PC-3 (cell line): ENCODE results near the gene CNR1. TPM values are rescaled to one million over a fixed set of nuclear protein-coding genes. Genes with fewer than 3 reads are reported as not detected.

Experiments used
- ATAC-seq: fragments of 200-7000 bp; cut with Tn5 transposase; 2 replicates; pipeline ENCODE4 v1.9.1; 2020; ENCODE audit warnings: mild to moderate bottlenecking, moderate library complexity
- BruUV-seq: library from RNA; stranded (reverse); fragments of 400-500 nt; replicated peaks from 2 replicates; lab custom pipeline; 2021; lab: Mats Ljungman, UMichigan
- CTCF ChIA-PET: fragments of 300-600 bp; sonication (Branson Sonifier 250); formaldehyde crosslinking; loops from one replicate; lab custom pipeline; 2022; ENCODE audit warnings: antibody characterized with exemption; lab: Charles Lee
- POLR2A ChIA-PET: fragments of 300-600 bp; sonication (Branson Sonifier 250); formaldehyde crosslinking; loops from one replicate; lab custom pipeline; 2022; ENCODE audit warnings: antibody characterized with exemption; ENCODE audit not compliant: unreplicated experiment; lab: Charles Lee
- DNase-seq: peaks from one replicate; pipeline ENCODE4 v3.0.0-alpha.2; 2015
- H2AFZ ChIP-seq: fragments of 300-600 bp; sonication (generic); 2 replicates; pipeline ENCODE4 v1.6.0; 2016; ENCODE audit warnings: antibody characterized with exemption, low read length
- H3F3A ChIP-seq: fragments of 300-600 bp; sonication (generic); one replicate; pipeline ENCODE4 v1.6.0; 2017; ENCODE audit warnings: antibody characterized with exemption, low read length, control low read depth, mild to moderate bottlenecking; ENCODE audit not compliant: unreplicated experiment
- H3K27ac ChIP-seq: fragments of 300-600 bp; sonication (generic); 2 replicates; pipeline ENCODE4 v1.5.1; 2016; ENCODE audit warnings: mild to moderate bottlenecking, low read length
- H3K27me3 ChIP-seq: fragments of 300-600 bp; sonication (generic); 2 replicates; pipeline ENCODE4 v1.6.1; 2016; ENCODE audit warnings: low read length, mixed read lengths
- H3K36me3 ChIP-seq: fragments of 300-600 bp; sonication (generic); 2 replicates; pipeline ENCODE4 v1.6.1; 2016; ENCODE audit warnings: low read depth, mixed run types, low read length, mixed read lengths
- H3K4me1 ChIP-seq: fragments of 300-600 bp; sonication (generic); 2 replicates; pipeline ENCODE4 v1.5.1; 2016; ENCODE audit warnings: low read length; ENCODE audit not compliant: insufficient read depth
- H3K4me2 ChIP-seq: fragments of 300-600 bp; sonication (generic); 2 replicates; pipeline ENCODE4 v1.6.0; 2016; ENCODE audit warnings: low read length
- H3K4me3 ChIP-seq: fragments of 300-600 bp; sonication (generic); 2 replicates; pipeline ENCODE4 v1.5.1; 2016; ENCODE audit warnings: mild to moderate bottlenecking, low read length, mixed read lengths
- H3K79me2 ChIP-seq: fragments of 300-600 bp; sonication (generic); 2 replicates; pipeline ENCODE4 v1.6.1; 2017; ENCODE audit warnings: low read length, mixed read lengths
- H3K9ac ChIP-seq: fragments of 300-600 bp; sonication (generic); 2 replicates; pipeline ENCODE4 v1.6.0; 2016; ENCODE audit warnings: mild to moderate bottlenecking, low read length
- H3K9me2 ChIP-seq: fragments of 300-600 bp; sonication (generic); replicated peaks from 2 replicates; pipeline ENCODE4 v1.6.1; 2016; ENCODE audit warnings: mixed run types, low read length, mixed read lengths
- H3K9me3 ChIP-seq: fragments of 300-600 bp; sonication (generic); 2 replicates; pipeline ENCODE4 v1.6.1; 2016; ENCODE audit warnings: low read length, mixed read lengths
- H4K20me1 ChIP-seq: fragments of 300-600 bp; sonication (generic); 2 replicates; pipeline ENCODE4 v1.6.1; 2016; ENCODE audit warnings: low read length, mixed read lengths
- EZH2 ChIP-seq: fragments of 300-600 bp; sonication (generic); IDR thresholded peaks from one replicate; pipeline ENCODE4 v1.6.1; 2017; ENCODE audit warnings: antibody characterized with exemption, mild to moderate bottlenecking, low read length; ENCODE audit not compliant: unreplicated experiment
- EZH2phosphoT487 ChIP-seq: fragments of 300-600 bp; sonication (generic); IDR thresholded peaks from 2 replicates; pipeline ENCODE4 v1.6.1; 2018; ENCODE audit warnings: mild to moderate bottlenecking, antibody characterized with exemption, low read length, borderline replicate concordance
- intact Hi-C: fragments of 100-400 bp; cut with micrococcal nuclease; formaldehyde crosslinking; loops from 2 replicates; pipeline ENCODE4 v1.9.0; 2023
- total RNA-seq: library from RNA; depleted of rRNA; stranded (reverse); fragments of >200 nt; gene quantifications from 2 replicates; pipeline ENCODE4 v1.2.3, GENCODE V29; 2014
- TF ChIP-seq, protein P1 (sequence below): fragments of 300-600 bp; sonication (generic); conservative IDR thresholded peaks from 2 replicates; pipeline ENCODE4 v1.5.1; 2017; ENCODE audit warnings: antibody characterized with exemption, low read depth, mild to moderate bottlenecking, low read length

CNR1 gene
- total RNA-seq, 1 experiment from 2014 or later, result not detected

DNA sequence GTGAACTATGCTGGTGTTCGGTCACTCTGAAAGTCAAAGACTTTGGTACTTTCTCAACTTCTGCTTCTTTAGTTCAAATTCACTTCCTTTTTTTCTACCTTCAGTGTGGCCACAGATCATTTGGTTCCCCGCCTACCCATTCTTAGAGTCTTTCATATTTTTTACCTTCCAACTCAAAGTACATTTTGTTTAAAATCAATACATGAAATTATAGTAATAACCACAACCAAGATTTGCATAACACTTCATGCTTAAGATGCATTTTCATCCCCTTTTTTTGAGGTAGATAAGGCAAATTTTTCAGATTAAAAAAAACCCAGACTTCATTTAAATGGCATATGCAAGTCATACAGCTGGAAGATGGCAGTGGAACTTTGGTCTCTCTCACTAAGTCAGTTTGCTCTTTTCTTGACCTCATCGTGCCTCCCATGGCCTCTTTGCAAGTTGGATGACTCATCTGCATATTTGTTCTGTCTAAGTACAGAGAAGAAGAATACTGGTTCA lies 11.9 kb upstream of the CNR1 start:
- POLR2A ChIA-PET, result no interaction called here
- Histone ChIP-seq H3K9me3 (no peaks in the 10 kb centered on the region), H3K79me2 (no peaks in the 10 kb centered on the region), H3K27ac (no peak overlapping the region), H3K36me3 (no peaks in the 10 kb centered on the region), H3K4me2 (no peak overlapping the region), H3K4me3 (no peak overlapping the region), H3K4me1 (no peaks in the 10 kb centered on the region), H2AFZ (no peak overlapping the region), H3K9me2 (no peaks in the 10 kb centered on the region), H4K20me1 (no peaks in the 10 kb centered on the region), H3K9ac (no peak overlapping the region), H3K27me3 (peaks cover 25% of the 10 kb centered on the region), H3F3A (no peaks in the 10 kb centered on the region)
- no TSS peak for BruUV-seq
- intact Hi-C loops, result no loop called here
- no peak for DNase-seq
- ATAC-seq, result no peak
- TF ChIP-seq EZH2, result no peak
- TF ChIP-seq, protein P1, sequence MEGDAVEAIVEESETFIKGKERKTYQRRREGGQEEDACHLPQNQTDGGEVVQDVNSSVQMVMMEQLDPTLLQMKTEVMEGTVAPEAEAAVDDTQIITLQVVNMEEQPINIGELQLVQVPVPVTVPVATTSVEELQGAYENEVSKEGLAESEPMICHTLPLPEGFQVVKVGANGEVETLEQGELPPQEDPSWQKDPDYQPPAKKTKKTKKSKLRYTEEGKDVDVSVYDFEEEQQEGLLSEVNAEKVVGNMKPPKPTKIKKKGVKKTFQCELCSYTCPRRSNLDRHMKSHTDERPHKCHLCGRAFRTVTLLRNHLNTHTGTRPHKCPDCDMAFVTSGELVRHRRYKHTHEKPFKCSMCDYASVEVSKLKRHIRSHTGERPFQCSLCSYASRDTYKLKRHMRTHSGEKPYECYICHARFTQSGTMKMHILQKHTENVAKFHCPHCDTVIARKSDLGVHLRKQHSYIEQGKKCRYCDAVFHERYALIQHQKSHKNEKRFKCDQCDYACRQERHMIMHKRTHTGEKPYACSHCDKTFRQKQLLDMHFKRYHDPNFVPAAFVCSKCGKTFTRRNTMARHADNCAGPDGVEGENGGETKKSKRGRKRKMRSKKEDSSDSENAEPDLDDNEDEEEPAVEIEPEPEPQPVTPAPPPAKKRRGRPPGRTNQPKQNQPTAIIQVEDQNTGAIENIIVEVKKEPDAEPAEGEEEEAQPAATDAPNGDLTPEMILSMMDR, result no peak
- no peak for TF ChIP-seq EZH2phosphoT487
- CTCF ChIA-PET, result no interaction called here

DNA sequence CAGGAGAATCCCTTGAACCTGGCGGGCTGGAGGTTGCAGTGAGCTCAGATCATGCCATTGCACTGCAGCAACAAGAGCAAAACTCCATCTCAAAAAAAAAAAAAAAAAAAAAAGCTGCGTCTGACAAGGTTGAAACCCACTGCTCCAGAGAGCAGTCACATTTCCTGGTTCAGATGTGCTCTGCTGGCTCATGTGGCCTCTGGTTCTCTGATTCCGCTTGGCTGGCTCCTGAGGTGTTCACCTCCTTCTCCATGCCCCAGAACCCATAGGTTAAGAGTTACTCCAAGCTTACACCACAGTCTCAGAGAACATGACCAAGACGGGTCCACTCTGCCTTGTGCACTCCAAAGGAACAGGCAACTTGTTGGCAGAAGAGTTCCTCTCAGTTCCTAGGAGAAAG lies 8.8 kb upstream of the CNR1 start:
- Histone ChIP-seq H3K4me1 (no peaks in the 10 kb centered on the region), H3K79me2 (no peaks in the 10 kb centered on the region), H3K9me2 (no peaks in the 10 kb centered on the region), H4K20me1 (no peaks in the 10 kb centered on the region), H3F3A (no peaks in the 10 kb centered on the region), H3K9me3 (no peaks in the 10 kb centered on the region), H3K4me3 (no peak overlapping the region), H3K27ac (no peak overlapping the region), H3K4me2 (no peak overlapping the region), H3K9ac (no peak overlapping the region), H3K36me3 (no peaks in the 10 kb centered on the region), H3K27me3 (peaks cover 29% of the 10 kb centered on the region), H2AFZ (no peak overlapping the region)
- CTCF ChIA-PET, result no interaction called here
- POLR2A ChIA-PET, result no interaction called here
- TF ChIP-seq EZH2phosphoT487 (no peak), EZH2 (no peak)
- TF ChIP-seq, protein P1, result no peak
- no TSS peak for BruUV-seq
- ATAC-seq (no peak), DNase-seq (no peak)
- intact Hi-C loops, result no loop called here

GRCh38 chr6:88171312-88171711 lies 5.2 kb upstream of the CNR1 start:
- no peaks in the 10 kb centered on the region for H3K9me3 ChIP-seq
- no peaks in the 10 kb centered on the region for H3F3A ChIP-seq
- CTCF ChIA-PET, result no interaction called here
- no peak overlapping the region for H3K9ac ChIP-seq
- H3K27me3 ChIP-seq, result peaks cover 35% of the 10 kb centered on the region
- DNase-seq (no peak), ATAC-seq (no peak)
- TF ChIP-seq, protein P1, result no peak
- no peak overlapping the region for H3K27ac ChIP-seq
- no peak overlapping the region for H3K4me2 ChIP-seq
- no peaks in the 10 kb centered on the region for H3K36me3 ChIP-seq
- no peak overlapping the region for H2AFZ ChIP-seq
- no peaks in the 10 kb centered on the region for H3K9me2 ChIP-seq
- H3K4me3 ChIP-seq, result no peak overlapping the region
- intact Hi-C loops, result no loop called here
- no peaks in the 10 kb centered on the region for H3K4me1 ChIP-seq
- POLR2A ChIA-PET, result no interaction called here
- no peaks in the 10 kb centered on the region for H4K20me1 ChIP-seq
- BruUV-seq, result no TSS peak
- H3K79me2 ChIP-seq, result no peaks in the 10 kb centered on the region
